Activated naive CD8-positive, alpha-beta T cell treated with anti-CD3 and anti-CD28 coated beads, Interleukin-2, amount 50 U/mL, for 16 hours (primary cell): Measurements from ENCODE around the gene YBX1.
"Not testable (repeated sequence)": the region's sequence is repeated elsewhere in the genome, so short reads cannot be mapped to it uniquely, and the experiment has no call there.

ENCODE experiments used
- DNase-seq: peaks from one replicate; pipeline ENCODE4 v3.0.0-alpha.2; 2020; ENCODE audit warnings: low read depth, low spot score

Gene YBX1

GRCh38 chr1:42689912-42690311 lies 7.7 kb downstream of the YBX1 start:
- no peak for DNase-seq

DNA sequence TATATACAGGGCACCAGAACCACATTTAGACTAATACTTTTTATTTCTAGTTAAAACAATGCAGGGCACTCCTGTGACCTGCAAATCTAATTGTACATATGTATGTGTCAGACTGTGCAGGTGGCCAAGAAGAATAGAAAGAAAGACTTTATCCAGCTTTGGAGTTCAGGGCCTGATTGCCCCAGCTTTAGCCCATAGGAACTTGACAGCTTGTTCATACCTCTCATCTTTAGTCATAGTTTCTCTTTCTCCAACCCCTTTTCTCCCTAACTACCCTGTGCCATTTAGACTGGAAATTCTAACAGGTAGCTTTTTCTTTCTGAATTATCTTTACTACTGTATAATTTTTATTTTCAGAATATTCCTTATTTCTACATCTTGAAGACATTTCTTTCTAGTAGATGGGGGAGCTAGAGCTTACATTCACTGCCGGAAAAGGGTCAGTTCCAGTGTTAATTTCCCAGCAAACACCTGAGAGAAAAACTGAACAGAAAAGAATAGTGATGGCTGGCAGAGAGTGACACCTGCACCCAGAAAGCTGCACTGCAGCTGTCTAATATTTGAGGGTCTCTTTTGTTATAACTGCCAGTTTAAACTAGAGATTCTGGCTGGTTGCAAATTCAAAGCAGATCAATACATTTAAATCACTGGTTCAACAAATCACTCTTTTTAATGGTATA lies 8.4 kb downstream of the YBX1 start:
- DNase-seq: no peak

DNA sequence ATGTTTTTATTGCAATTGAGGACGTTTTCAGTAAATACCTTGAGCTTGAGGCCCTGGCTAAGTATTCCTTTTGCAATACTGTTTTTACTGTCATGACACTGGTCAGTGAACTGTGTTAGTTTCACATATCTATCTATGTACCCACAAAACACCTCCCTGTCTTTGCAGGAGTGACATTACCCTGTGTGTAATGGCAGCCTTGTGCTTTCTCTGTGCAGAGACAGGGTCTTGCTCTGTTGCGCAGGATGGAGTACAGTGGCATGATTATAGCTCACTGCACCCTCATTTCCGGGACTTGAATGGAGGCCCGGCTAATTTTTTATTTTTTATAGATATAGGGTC lies 8.9 kb downstream of the YBX1 start:
- DNase-seq: no peak

- DNase-seq: no peak
Observed at GRCh38 chr1:42692461-42692860, 10.2 kb downstream of the YBX1 start.

DNA sequence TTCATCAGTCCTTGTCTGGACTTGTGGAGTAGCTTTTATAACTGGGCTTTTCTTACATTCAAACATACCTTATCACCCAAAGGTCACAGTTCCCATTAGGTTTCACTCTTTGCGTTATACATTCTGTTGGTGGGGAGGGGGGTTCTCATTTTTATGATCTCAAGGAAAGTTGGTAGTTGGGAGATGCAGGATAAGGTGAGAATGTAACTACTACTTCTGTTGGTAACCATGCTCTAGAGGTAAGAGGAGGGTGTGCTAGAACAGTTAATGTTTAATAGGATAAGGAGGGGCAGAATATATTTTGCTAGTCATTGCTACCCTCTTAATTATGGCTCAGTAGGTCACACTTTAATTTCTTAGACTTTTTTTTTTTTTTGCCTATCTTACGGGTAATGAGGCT lies 10.7 kb downstream of the YBX1 start:
- DNase-seq: no peak

DNA sequence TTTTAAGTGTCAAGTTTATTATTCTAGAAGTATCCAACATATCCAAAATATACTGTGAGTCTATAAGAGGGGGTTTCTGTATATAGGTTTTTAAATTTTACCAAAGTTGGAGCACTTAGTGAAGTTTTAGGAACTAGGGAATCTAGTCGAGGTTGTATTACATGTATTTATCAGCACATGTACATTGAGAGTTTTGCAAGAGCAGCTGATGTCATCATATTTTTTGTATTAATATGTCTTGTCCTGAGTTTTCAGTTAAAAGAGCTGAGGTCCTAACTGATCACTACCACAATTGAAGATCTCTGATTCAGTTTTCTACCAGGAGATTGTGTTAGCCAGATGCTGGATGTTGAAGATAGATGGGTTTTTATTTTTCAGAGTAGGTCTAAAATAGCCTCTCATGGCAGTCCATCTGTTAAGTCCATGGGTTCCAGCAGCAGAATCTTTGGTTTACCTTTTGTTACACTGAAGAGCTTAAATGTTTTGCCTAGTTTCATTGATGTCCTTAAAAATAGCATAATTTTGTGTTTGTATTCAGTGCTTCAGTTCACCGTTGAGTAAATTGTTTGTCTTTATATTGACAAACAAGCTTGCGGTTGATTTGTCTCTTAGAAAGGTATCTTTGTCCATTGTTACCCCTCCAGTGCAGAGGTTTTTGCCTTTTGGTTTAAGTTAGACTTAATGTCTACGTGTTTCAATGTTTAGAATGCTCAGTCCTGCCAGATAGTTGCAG lies 16.0 kb downstream of the YBX1 start:
- DNase-seq: no peak

DNA sequence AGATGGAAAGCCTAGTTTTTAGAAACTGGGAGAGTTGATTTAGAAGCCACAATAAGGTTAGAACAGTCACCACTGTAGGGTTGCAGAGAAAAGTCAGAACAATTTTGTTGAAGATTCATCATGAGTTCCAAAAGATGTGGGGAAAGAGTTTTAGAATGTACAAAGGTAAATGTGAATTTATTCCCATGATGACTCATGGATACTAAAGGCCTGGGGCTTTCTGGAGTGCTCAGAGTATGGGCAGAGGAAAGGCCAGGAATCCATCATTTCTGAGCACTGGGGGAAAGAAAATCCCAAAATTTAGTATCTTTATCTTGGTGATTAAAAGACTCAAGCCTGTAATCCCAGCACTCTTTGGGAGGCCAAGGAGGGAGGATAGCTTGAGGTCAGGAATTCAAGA lies 17.8 kb downstream of the YBX1 start:
- no peak for DNase-seq

GRCh38 chr1:42703888-42704464 lies 21.8 kb downstream of the YBX1 start:
- no peak for DNase-seq

GRCh38 chr1:42712808-42713207 lies 30.6 kb downstream of the YBX1 start:
- DNase-seq: not testable (repeated sequence)

DNA sequence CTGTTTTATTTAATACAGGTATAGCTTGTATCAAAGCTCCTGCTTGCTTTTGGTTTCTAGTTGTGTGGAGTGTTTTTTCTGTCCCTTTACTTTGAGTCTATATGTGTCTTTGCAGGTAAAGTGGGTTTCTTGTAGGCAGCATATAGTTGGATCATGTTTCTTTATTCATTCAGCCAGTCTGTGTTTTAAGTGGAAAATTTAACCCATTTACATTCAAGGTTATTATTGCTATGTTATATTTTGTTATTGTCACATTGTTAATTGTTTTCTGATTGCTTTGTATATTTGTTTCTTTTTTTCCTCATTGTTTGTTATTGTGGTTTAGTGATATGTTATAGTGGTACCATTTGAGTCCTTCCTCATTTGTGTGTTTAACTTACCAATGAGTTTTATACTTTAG lies 31.1 kb downstream of the YBX1 start:
- no peak for DNase-seq

GRCh38 chr1:42714441-42714840 lies 32.2 kb downstream of the YBX1 start:
- DNase-seq: not testable (repeated sequence)

DNA sequence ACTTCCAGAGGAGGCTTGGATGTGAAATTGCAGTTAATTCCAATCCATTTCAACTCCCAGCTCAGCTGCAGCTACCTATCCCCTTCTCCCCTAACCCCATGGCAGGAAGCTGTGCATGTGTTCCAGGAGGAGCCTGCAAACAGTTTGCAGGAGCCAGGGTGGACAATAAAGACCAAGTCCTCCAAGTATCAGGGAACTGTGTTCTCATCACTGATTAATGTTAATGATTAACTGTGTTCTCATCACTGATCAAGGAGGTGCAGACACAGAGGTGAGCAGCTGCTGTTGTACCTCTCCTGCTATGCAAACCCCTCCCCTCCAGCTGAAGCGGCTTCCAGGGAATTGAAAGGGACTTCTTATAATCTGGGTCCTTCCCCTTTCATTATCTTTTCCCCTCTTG lies 38.6 kb downstream of the YBX1 start:
- no peak for DNase-seq

GRCh38 chr1:42721926-42722325 lies 39.7 kb downstream of the YBX1 start:
- no peak for DNase-seq

- not testable (repeated sequence) for DNase-seq
Observed at GRCh38 chr1:42722403-42722802, 40.2 kb downstream of the YBX1 start.

- no peak for DNase-seq
Observed at GRCh38 chr1:42723511-42723910, 41.3 kb downstream of the YBX1 start.

- not testable (repeated sequence) for DNase-seq
Observed at GRCh38 chr1:42725820-42726219, 43.6 kb downstream of the YBX1 start.

- DNase-seq: no peak
Observed at GRCh38 chr1:42730002-42730401, 47.8 kb downstream of the YBX1 start.

- no peak for DNase-seq
Observed at GRCh38 chr1:42730988-42731387, 48.8 kb downstream of the YBX1 start.

DNA sequence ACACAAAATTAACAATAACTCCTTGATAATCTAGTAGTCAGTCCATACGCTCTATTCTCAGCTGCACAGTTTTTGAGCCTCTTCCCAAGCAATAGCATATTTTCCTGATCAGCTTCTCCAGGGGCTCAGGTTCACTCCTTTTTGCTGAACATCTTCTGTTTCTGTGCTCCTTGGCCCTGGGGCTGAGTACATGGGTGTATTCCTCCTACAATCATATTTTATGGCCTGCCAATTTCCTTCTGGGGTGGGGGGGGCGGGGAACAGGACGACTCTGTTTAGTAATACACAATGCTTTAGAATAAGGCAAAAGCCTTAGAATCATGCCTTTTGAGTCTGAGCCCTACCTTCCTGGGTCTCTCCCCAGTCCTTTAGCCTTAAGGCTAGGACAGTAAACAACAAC lies 49.4 kb downstream of the YBX1 start:
- DNase-seq: no peak

DNA sequence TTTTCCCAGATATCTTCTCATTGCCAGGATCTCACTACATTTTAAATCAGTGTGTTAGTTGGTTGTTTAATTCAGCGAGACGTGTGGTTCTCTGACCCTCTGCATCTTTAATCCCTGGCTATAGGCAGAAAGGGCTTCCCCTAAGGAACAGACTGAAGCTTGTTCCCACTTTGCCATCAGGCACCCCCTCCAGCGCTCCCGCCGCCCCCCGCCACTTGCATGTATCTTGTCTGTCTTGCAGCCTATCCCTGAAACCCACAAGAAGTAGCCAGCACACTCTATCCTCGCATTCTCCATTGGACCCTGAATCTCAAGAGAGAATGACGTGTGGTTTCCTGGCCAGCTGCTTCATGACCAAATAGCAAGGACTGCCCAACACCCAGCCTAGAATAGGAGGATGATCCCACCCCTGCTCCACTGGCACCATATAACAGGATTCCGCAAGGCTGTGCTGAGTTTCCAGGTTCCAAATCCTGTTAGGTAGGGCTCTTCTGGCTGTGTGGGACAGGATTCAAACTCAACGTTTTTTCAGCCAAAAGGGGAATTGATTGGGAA lies 50.0 kb downstream of the YBX1 start:
- DNase-seq: no peak

DNA sequence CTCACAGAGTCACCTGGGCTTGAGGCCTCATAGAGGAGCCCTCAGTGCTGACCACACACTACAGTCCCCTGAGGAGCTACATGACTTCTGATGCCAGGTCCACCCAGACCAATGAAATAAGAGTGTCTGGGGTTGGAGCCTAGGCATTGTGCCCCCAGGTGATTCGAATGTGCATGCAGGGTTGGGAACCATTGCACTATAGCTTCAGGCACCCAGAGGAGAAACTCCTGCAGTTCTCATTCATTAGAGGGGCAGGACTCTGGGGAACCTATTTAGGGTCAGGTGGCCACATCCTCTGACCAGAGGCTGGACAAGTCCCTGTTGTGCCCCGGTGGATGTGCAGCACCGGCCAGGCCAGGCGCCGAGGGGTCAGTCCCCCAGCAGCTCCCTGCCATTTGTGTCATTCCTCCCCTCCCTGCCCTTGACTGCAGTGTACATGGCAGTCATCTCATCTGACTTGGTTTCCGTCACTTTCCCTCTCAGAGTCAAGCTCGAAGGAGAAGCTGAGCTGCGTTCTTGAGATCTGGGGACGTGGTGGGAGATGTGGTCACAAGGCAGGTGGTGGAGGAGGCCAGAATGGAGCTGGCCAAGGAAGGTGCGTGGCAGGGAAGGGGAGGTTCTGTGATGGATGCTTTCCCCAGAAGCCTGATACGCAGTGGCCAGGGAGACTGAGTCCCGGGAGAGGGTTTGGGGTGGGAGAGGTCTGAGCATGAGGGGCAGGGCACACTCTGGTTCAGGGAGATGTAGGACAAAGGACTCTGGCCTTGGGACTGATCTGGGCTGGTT lies 51.4 kb downstream of the YBX1 start:
- no peak for DNase-seq
